Motor neuron (in vitro differentiated cells): ENCODE data around the gene BOC. TPM values are rescaled to one million over a fixed set of nuclear protein-coding genes. Genes with fewer than 3 reads are reported as not detected.
"Not testable (repeated sequence)": the region's sequence is repeated elsewhere in the genome, so short reads cannot be mapped to it uniquely, and the experiment has no call there.

ENCODE experiments used
- ATAC-seq, 8 experiments: fragments of 200-7000 bp; cut with Tn5 transposase; replicated peaks in 6 of 8; 2 replicates each; pipeline ENCODE4 v1.8.0; 2021; ENCODE audit warnings: mild to moderate bottlenecking in 8 of 8, moderate library complexity in 8 of 8
- H3K27ac ChIP-seq, 2 donors: fragments of 250-450 bp; sonication (Bioruptor Pico); 2 replicates each; pipeline ENCODE4 v1.9.0; 2021; ENCODE audit warnings: antibody characterized with exemption in 2 of 2, mild to moderate bottlenecking in 2 of 2, moderate library complexity in 1 of 2
- H3K4me1 ChIP-seq, 2 donors: fragments of 250-450 bp; sonication (Bioruptor Pico); replicated peaks in 1 of 2; 2 replicates each; pipeline ENCODE4 v1.6.1; 2021; ENCODE audit warnings: antibody characterized with exemption in 2 of 2, mild to moderate bottlenecking in 2 of 2, moderate library complexity in 1 of 2
- H3K4me3 ChIP-seq, 5 donors: fragments of 250-450 bp; sonication (Bioruptor Pico); 2 replicates each; pipeline ENCODE4 v1.9.0; 2021; ENCODE audit warnings: antibody characterized with exemption in 5 of 5, mild to moderate bottlenecking in 5 of 5, moderate library complexity in 4 of 5
- WGBS, 10 experiments: fragments of 450-650 bp; shearing (Covaris generic); methylation state at CpG; one replicate each; pipeline ENCODE4 v1.0.0; 2022; 5-methylcytosine and 5-hydroxymethylcytosine counted together
- in situ Hi-C, 9 experiments: fragments of 400-800 bp; cut with MboI; loops; one replicate each; pipeline ENCODE4 v1.15.0; 2021; ENCODE audit warnings: low sequenced_read_pairs in 9 of 9, low pct_unique_long_range_greater_than_20kb in 2 of 9; ENCODE audit not compliant: unreplicated experiment in 9 of 9
- total RNA-seq, 8 experiments: library from RNA; unstranded; fragments of 300-600 nt; gene quantifications; 2 replicates each; pipeline versions ENCODE4 v1.2.3 to v1.2.4, GENCODE V29; 2022

Gene BOC
- total RNA-seq = 10 to 100 TPM in 5 of 8 experiments, 1 to 10 TPM in 3; 3.5 to 36.1 (median 12.2) TPM

- WGBS, 10 experiments = 0% methylated on average over 2 to 11 of the region's 76 CpGs; no CpG with 5 or more reads in 5 of the 10 experiments
- Histone ChIP-seq H3K4me3 (peak within 1 kb of the TSS; percentile 44 to 84 (median 49)), H3K27ac (peak within 1 kb of the TSS; percentile 4 to 67), H3K4me1 (peaks cover 12 to 23% of the 10 kb centered on the region in 2 donors)
- in situ Hi-C loops = no loop called here
- peak; percentile 63 to 86 (median 79) for ATAC-seq
Observed at GRCh38 chr3:113211330-113212149, at the start of gene BOC. BOC (plus strand) TSS chr3:113211557; CDS start chr3:113249803, 38,246 bp downstream.

DNA sequence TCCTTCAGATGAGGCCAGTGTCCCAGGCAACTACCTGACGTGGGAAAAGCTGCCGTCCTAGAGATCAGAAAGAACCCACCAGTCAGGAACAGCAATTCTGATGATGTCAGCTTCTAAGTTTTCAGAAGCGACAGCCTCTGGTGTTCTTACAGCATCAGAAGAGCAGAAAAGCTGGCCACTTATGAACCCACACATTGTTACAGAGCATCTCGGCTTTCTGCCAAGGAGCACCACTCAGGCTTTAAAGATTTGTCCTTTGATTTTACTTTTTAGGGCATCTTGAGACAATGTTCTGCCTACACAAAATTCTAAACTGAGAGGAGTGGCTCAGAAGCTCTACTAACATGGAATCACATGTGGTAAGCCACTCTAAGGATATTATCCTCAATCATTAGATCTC is 49.7 kb upstream of the BOC start:
- Histone ChIP-seq H3K4me1 (peaks cover 15% of the 10 kb centered on the region in 2 donors), H3K27ac (no peak overlapping the region), H3K4me3 (no peak overlapping the region)
- WGBS, 10 experiments = 40 to 100% (median 95%) methylated on average over 1 to 3 of the region's 4 CpGs; no CpG with 5 or more reads in 3 of the 10 experiments
- in situ Hi-C loops = no loop called here
- ATAC-seq = no peak

DNA sequence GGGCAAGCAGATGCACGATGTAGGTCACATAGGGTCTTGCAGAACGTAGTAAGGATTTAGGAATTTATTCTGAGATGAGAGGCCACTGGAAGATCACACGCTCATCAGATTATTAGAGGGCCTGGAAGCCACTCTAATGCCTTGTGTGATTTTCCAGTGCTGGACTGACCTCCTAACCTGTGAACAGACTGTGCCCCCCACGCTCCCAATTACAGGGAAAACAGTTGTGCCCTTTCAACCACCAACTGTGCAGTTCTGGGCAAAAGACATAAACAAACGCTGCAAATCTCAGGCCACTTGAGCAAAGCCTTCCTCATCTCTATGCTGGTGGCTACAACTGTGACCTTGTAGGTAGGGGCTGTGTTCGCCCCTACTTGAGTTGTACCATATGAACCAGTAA is 48.2 kb upstream of the BOC start:
- H3K27ac ChIP-seq = no peak overlapping the region
- H3K4me1 ChIP-seq = peaks cover 12 to 20% of the 10 kb centered on the region in 2 donors
- 48 to 100% (median 82%) methylated on average over 1 to 5 of the region's 6 CpGs; no CpG with 5 or more reads in 2 of the 10 experiments for WGBS, 10 experiments
- ATAC-seq = no peak
- in situ Hi-C loops = no loop called here
- no peak overlapping the region for H3K4me3 ChIP-seq

DNA sequence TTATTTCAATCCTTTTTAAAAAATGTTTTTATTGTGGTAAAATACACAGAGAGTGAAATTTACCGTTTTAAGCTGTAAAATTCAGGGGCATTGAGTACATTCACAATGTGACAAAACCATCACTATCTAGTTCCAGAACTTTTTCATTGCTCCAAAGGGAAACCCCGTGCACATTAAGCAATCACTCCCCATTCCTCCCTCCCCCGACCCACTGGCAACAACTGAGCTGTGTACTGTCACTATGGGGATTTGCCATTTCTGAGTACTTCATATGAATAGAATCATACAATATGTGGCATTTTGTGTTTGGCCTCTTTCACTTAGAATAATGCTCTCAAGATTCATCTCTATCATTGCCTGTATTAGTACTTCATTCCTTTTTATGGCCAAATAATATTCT is 45.5 kb upstream of the BOC start:
- whole genome bisulfite sequencing, 10 experiments = 0 to 100% (median 41%) methylated on average over 1 to 3 of the region's 3 CpGs; no CpG with 5 or more reads in 2 of the 10 experiments
- peaks cover 16 to 30% of the 10 kb centered on the region in 2 donors for H3K4me1 ChIP-seq
- in situ Hi-C loops = no loop called here
- no peak for ATAC-seq
- no peak overlapping the region for H3K27ac ChIP-seq
- H3K4me3 ChIP-seq = no peak overlapping the region

- 80 to 100% (median 83%) methylated on average over 1 of the region's 1 CpG; no CpG with 5 or more reads in 5 of the 10 experiments for WGBS, 10 experiments
Observed at GRCh38 chr3:113166357-113166718, 45.0 kb upstream of the BOC start.

DNA sequence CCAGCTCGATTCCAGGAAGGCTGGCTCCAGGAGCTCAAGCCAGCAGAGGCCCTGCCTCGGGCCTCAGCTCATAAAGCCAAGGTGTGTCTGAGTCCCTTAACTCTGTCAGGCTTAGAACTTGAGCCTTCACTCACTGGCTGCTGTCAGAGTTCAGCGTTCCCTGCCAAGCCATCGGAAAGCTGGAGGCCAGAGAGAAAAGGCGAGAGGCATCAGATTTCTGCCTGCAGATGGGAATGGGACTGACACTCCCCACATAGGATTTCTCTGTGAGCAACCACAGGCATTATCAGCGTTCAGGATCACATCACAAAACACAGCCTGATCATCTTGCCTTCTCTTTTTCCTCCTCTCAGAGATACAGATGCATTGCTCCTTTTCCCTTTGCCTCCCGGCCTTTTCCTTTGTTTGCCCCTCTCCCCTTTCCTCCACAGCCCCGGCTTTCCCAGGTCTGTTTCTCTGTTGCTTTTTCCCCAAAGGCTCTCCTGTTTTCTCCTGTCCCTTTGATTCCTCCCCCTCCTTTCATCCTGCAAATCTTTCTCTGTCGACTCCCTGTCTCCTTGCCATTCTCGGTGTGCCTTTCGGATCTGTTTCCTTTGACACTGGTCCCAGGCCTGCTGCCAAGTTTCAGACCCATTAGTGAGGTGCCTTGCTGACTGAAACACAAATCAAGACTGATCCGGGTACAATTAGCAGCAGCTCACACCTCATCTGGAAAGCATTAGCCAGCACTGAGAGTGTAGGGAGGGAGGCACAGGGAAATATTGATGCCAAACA is 44.5 kb upstream of the BOC start:
- Histone ChIP-seq H3K4me1 (peaks cover 16 to 30% of the 10 kb centered on the region in 2 donors), H3K4me3 (no peak overlapping the region), H3K27ac (peak overlapping the region in 1 of 2 donors; percentile 7)
- in situ Hi-C loops = no loop called here
- 2 to 42% (median 11%) methylated on average over 2 to 9 of the region's 12 CpGs for WGBS, 10 experiments
- peak; percentile 63 to 84 (median 78) for ATAC-seq

More at GRCh38 chr3:113166357-113166718, 45.0 kb upstream of the BOC start:
- peak in 5 of 8 experiments; percentile 4 to 12 (median 8) for ATAC-seq
- H3K4me1 ChIP-seq = peaks cover 16 to 30% of the 10 kb centered on the region in 2 donors
- H3K27ac ChIP-seq = no peak overlapping the region
- no peak overlapping the region for H3K4me3 ChIP-seq
- in situ Hi-C loops = no loop called here

DNA sequence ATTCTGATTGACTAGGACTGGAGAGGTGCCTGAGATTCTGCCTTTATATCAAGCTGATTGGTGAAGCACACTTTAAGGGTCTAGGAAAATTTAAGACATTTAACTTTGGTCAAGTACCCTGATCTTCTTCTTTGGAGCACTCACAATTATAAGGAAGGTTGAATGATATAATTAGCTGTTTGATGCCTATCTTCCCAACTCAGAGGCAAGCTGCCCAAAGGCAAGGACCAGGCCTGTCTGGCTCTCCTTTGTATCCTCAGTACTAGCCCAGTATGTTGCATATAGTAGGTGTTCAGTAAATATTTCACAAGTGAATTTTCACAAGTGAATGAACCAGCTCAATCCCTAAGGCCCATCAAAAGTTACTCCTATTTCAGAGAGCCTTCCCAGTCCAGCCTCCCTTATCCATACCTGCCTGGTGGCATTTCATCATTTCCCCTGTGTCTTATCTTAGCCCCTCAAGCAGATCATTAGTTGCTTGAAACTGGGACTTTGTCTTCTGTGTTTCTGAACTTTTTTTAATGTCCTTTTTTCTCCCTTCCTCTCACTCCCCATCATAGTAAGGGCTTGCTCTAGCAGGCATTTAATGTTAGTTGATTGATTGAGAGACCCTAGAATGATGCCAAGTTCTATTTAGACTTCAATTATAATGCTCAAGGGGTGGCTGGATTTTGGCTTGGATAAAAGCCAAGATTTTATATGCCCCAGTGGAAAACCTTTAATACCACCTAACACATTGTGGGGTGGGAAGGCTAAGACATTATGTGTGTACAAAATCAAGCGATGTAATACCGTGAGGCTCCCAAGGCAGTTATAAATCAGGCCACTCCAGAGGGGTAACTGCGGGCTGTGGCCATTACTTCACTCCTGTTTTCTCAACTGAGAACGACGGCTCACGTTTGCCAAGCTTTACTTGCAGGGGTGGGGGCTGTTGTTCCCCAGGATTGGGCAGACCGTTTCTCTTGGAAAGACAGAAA is 43.2 kb upstream of the BOC start:
- Histone ChIP-seq H3K27ac (no peak overlapping the region), H3K4me1 (peaks cover 16 to 30% of the 10 kb centered on the region in 2 donors), H3K4me3 (no peak overlapping the region)
- ATAC-seq = peak in 5 of 8 experiments; percentile 62 to 83 (median 82)
- in situ Hi-C loops = no loop called here
- 0 to 33% (median 16%) methylated on average over 2 to 7 of the region's 7 CpGs; no CpG with 5 or more reads in 2 of the 10 experiments for WGBS, 10 experiments

GRCh38 chr3:113169891-113170452 is 41.4 kb upstream of the BOC start:
- WGBS, 10 experiments = 60 to 96% (median 82%) methylated on average over 1 to 4 of the region's 6 CpGs; no CpG with 5 or more reads in 4 of the 10 experiments
- in situ Hi-C loops = no loop called here
- H3K4me1 ChIP-seq = peaks cover 16 to 30% of the 10 kb centered on the region in 2 donors
- ATAC-seq = no peak
- H3K27ac ChIP-seq = no peak overlapping the region
- H3K4me3 ChIP-seq = no peak overlapping the region

DNA sequence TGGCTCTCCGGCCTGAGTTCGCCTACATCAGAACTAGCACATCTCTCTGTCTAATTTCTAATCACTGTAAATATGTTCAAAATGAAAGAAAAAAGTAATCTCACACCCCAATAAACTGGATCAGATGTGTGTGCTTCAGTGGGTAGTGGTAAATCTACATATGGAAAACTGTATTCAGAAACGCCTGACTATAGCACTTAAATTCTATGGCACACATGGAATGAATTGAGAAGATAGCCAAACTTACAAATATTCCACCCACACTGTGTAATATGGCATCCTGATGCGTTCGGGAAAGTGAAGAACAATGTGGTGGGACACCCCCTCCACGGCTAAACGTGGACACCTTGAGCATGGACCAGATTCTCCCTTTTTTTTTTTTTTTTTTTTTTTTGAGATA is 40.6 kb upstream of the BOC start:
- in situ Hi-C loops = no loop called here
- 0 to 100% (median 75%) methylated on average over 1 to 6 of the region's 7 CpGs; no CpG with 5 or more reads in 1 of the 10 experiments for WGBS, 10 experiments
- no peak overlapping the region for H3K27ac ChIP-seq
- no peak overlapping the region for H3K4me3 ChIP-seq
- ATAC-seq = peak in 3 of 8 experiments; percentile 41 to 71 (median 68)
- H3K4me1 ChIP-seq = peaks cover 16 to 30% of the 10 kb centered on the region in 2 donors

DNA sequence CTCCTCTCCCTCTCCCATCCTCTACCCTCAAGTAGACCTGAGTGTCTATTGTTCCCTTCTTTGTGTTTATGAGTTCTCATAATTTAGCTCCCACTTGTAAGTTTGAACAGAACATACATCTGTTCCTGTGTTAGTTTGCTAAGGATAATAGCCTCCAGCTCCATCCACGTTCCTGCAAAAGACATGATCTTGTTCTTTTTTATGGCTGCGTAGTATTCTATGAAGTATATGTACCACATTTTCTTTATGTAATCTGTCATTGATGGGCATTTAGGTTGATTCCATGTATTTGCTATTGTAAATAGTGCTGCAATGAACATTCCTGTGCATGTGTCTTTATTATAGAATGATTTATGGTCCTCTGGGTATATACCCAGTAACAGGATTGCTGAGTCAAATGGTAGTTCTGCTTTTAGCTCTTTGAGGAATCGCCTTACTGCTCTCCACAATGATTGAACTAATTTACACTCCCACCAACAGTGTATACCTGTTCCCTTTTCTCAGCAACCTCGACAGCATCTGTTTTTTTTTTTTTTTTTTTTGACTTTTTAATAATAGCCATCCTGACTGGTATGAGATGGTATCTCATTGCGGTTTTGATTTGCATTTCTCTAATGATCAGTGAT is 39.6 kb upstream of the BOC start:
- H3K4me3 ChIP-seq, H3K27ac ChIP-seq, ATAC-seq, in situ Hi-C loops: not testable (repeated sequence)
- 80 to 100% (median 87%) methylated on average over 1 to 5 of the region's 5 CpGs for WGBS, 10 experiments
- peaks cover 11 to 23% of the 10 kb centered on the region in 2 donors for H3K4me1 ChIP-seq

GRCh38 chr3:113173102-113173501 is 38.3 kb upstream of the BOC start:
- in situ Hi-C loops = no loop called here
- 100% methylated on average over 1 of the region's 2 CpGs; no CpG with 5 or more reads in 7 of the 10 experiments for WGBS, 10 experiments
- no peak overlapping the region for H3K4me3 ChIP-seq
- no peak overlapping the region for H3K27ac ChIP-seq
- no peak for ATAC-seq
- H3K4me1 ChIP-seq = peaks cover 4 to 13% of the 10 kb centered on the region in 2 donors
